LNCaP clone FGC (cell line): ENCODE measurements around the gene TCEA3.

Experiments used
- DNase-seq: peaks from one replicate; pipeline ENCODE4 v3.0.0-alpha.2; 2011; ENCODE audit warnings: low read depth
- H3K4me3 ChIP-seq: 2 replicates; pipeline ENCODE4 v1.5.1; 2011; ENCODE audit warnings: mild to moderate bottlenecking, low read depth, low read length, control low read depth
- CTCF ChIP-seq: IDR thresholded peaks from 2 replicates; pipeline ENCODE4 v1.5.1; 2012; ENCODE audit warnings: mild to moderate bottlenecking; ENCODE audit not compliant: control insufficient read depth, insufficient read depth; ENCODE audit errors: extremely low read depth

TCEA3 gene

GRCh38 chr1:23438545-23438944 lies 14.0 kb upstream of the TCEA3 start:
- H3K4me3 ChIP-seq, result no peak overlapping the region
- no peak for TF ChIP-seq CTCF
- DNase-seq, result no peak

DNA sequence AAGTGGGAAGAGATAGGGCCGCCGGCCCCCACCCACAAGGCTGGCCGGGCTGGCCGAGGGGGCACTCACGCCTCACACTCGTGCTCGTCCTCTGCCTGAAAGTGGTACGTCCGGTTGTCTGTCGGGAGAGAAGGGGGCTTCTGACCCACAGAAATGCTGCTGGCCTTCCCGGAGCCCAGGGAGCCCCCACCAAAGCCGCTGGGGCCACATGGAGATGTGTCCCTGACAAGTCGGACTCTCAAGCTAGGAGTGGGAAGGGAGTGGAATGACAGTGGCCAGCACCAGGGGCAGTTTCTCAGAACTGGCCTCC lies 12.8 kb upstream of the TCEA3 start:
- no peak for DNase-seq
- TF ChIP-seq CTCF, result no peak
- H3K4me3 ChIP-seq, result no peak overlapping the region

DNA sequence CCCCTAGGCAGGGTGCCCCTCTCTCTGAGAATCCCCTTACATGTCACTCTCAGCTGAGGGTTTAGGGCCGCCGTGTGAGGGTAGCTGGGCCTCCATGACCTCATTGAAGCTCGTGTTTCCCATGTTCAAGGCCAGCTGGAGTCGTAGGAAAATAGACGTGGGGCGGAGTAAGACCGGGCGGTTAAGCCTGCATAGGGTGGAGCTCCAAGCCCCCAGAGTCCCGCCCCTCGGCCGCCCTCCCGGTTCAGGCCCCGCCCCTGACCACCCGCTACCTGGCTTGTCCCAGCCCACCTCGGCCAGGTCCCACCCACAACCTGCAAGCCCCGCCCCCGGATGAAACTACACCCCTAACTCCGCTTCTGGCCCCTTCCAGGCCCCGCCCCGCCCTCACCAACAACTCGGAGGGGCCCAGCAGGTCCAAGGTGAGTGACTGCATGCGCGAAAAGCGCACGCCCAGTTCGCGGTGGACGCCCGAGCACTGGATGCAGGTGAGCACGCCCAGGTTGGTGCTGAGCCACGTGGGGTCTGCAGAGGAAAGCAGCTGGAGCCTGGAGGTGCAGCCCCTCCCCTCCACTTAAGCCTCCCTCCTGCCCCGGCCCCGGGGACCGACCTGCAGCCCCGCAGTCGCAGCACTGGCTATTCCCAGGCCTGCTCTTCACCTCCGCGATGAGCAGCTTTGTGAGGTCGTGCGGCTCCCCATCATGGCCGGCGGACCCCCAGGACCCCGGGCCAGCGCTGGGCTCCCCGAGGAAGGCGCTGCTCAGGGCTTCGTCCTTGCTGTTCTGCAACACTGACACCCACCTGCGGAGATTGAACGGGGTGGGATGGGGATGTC lies 12.2 kb upstream of the TCEA3 start:
- DNase-seq, result no peak
- no peak overlapping the region for H3K4me3 ChIP-seq
- no peak for TF ChIP-seq CTCF

DNA sequence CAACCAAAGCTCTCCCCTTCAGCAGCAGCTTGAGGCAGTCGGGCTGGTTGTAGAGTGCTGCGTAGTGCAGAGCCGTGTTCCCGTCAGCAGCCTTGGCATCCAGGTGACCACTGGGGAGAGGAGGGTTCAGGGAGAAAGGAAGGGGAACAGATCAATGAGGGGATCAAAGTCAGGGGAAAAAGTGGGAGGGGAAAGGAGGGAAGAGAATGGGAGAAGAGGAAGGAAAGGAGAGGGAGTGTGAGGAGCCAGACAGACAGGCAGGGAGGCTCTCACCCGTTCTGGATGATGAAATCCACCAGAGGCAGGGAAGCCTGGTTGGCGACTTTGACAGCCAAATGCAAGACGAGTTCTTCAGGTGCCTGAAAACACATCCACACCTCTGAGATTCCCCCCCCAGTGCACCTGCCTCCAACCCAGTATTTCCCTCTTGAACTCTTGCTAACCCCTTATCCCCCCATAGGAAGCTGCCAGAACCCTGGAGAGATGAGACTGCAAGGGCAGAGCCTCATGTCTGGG lies 9.8 kb upstream of the TCEA3 start:
- no peak for TF ChIP-seq CTCF
- DNase-seq, result no peak
- no peak overlapping the region for H3K4me3 ChIP-seq

GRCh38 chr1:23433122-23433521 lies 8.6 kb upstream of the TCEA3 start:
- DNase-seq, result no peak
- H3K4me3 ChIP-seq, result no peak overlapping the region
- TF ChIP-seq CTCF, result no peak

DNA sequence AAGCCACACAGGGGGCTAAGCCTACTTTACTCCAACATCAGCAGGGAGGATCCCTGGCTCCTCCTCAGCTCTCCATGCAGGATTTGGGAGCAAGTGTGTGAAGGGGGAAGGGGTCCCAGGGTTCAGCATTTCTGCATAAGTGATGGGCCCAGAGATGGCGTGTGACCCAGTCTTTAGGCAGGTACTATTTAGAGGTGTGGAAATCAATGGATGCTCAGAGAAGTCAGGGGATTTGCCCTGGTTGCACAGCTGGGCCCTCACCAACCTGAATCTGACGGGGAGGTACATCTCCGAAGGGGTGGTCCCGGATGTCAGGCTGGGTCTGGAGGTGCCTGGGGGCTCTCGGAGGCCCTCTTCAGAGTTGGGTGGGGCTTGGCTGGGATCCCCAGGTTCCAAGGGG lies 6.9 kb upstream of the TCEA3 start:
- no peak for TF ChIP-seq CTCF
- no peak overlapping the region for H3K4me3 ChIP-seq
- DNase-seq, result no peak

GRCh38 chr1:23430803-23431202 lies 6.3 kb upstream of the TCEA3 start:
- no peak for TF ChIP-seq CTCF
- DNase-seq, result no peak
- H3K4me3 ChIP-seq, result no peak overlapping the region
